Glutamatergic neuron (in vitro differentiated cells): Measurements from ENCODE around the gene ITPK1. TPM values are rescaled to one million over a fixed set of nuclear protein-coding genes. Genes with fewer than 3 reads are reported as not detected.

ENCODE experiments used
- DNase-seq: peaks from one replicate; pipeline ENCODE4 v3.0.0; 2022
- H3K27ac Mint-ChIP-seq: one replicate; pipeline ENCODE4 v1.8.0; 2020; ENCODE audit warnings: mild to moderate bottlenecking, mixed read lengths, inconsistent platforms; ENCODE audit not compliant: unreplicated experiment
- H3K27me3 Mint-ChIP-seq: one replicate; pipeline ENCODE4 v1.8.0; 2020; ENCODE audit warnings: mild to moderate bottlenecking, moderate library complexity, mixed read lengths, inconsistent platforms; ENCODE audit not compliant: unreplicated experiment
- H3K36me3 Mint-ChIP-seq: one replicate; pipeline ENCODE4 v1.8.0; 2020; ENCODE audit warnings: mild to moderate bottlenecking, mixed read lengths, inconsistent platforms; ENCODE audit not compliant: unreplicated experiment
- H3K4me1 Mint-ChIP-seq: one replicate; pipeline ENCODE4 v1.8.0; 2020; ENCODE audit warnings: mild to moderate bottlenecking, low read depth, mixed read lengths, inconsistent platforms; ENCODE audit not compliant: unreplicated experiment
- H3K4me3 Mint-ChIP-seq: one replicate; pipeline ENCODE4 v1.8.0; 2020; ENCODE audit warnings: mild to moderate bottlenecking, mixed read lengths, inconsistent platforms; ENCODE audit not compliant: unreplicated experiment
- H3K9me3 Mint-ChIP-seq: one replicate; pipeline ENCODE4 v1.8.0; 2020; ENCODE audit warnings: mild to moderate bottlenecking, moderate library complexity, mixed read lengths, inconsistent platforms; ENCODE audit not compliant: unreplicated experiment
- total RNA-seq: library from RNA; stranded (reverse); fragmentation: NEBNext Ultra II Directional; extraction: Animal tissue kit (Norgen Biotek cat#: 25700); gene quantifications from one replicate; pipeline ENCODE4 v1.2.1, GENCODE V29; 2021; ENCODE audit not compliant: unreplicated experiment
- TF ChIP-seq, protein P1 (sequence below): fragments of 200-600 bp; sonication (generic); IDR thresholded peaks from one replicate; pipeline ENCODE4 v1.5.0; 2021; ENCODE audit not compliant: partially characterized antibody, unreplicated experiment

Gene ITPK1
- total RNA-seq, 1 donor from 2014 or later, result 132 TPM

DNA sequence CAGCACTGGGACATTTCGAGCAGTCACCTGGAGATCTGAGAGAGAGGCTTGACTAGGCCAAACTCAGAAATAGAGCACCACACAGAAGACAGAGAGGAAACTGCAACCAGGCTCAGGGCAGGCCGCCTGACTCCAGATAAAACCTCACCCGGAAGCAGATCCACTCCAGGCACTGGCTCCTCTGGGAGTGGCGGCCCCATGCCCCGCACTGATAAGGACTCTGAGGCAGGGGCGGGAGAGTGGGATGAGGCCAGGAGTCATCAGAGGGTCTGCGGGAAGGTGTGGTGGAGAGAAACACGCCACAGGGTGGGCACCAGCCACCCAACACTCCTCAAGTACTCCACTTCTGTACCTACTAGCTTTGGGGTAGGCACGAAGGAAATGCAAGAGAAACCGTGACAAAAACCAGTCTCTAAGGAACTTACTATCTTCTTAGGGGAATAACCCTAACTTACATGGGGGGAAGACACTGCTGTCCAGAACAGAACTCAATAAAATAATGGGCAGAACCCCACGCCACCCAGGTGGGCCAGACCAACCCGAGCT lies 121.5 kb downstream of the ITPK1 start:
- H3K9me3 Mint-ChIP-seq, result peaks cover 5% of the 10 kb centered on the region
- H3K4me3 Mint-ChIP-seq, result peak overlapping the region; percentile 38
- H3K36me3 Mint-ChIP-seq, result no peaks in the 10 kb centered on the region
- TF ChIP-seq, protein P1, sequence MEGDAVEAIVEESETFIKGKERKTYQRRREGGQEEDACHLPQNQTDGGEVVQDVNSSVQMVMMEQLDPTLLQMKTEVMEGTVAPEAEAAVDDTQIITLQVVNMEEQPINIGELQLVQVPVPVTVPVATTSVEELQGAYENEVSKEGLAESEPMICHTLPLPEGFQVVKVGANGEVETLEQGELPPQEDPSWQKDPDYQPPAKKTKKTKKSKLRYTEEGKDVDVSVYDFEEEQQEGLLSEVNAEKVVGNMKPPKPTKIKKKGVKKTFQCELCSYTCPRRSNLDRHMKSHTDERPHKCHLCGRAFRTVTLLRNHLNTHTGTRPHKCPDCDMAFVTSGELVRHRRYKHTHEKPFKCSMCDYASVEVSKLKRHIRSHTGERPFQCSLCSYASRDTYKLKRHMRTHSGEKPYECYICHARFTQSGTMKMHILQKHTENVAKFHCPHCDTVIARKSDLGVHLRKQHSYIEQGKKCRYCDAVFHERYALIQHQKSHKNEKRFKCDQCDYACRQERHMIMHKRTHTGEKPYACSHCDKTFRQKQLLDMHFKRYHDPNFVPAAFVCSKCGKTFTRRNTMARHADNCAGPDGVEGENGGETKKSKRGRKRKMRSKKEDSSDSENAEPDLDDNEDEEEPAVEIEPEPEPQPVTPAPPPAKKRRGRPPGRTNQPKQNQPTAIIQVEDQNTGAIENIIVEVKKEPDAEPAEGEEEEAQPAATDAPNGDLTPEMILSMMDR, result no peak
- DNase-seq, result no peak
- H3K4me1 Mint-ChIP-seq, result peaks cover 44% of the 10 kb centered on the region
- H3K27me3 Mint-ChIP-seq, result peaks cover 3% of the 10 kb centered on the region
- H3K27ac Mint-ChIP-seq, result peak overlapping the region; percentile 33

DNA sequence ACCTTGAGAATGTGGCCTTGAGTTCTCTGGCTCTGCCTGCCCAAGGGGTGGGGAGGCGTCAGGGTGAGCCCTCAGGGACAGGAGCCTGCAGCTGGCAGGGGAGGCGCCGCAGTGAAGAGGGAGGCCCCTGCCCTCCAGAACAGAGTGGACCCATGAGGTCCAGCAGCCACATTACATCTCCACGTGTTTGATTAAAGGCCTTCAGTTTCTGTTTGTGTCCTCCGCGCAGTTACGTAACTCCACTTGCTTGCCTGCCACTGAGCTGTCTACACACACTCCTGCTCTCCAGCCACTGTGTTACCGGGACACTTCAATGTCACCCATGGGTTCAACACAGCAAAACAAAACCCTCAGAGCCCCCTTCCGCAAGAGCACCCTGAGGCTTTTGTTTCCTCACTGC lies 122.4 kb downstream of the ITPK1 start:
- peaks cover 3% of the 10 kb centered on the region for H3K27me3 Mint-ChIP-seq
- H3K27ac Mint-ChIP-seq, result no peak overlapping the region
- no peak for DNase-seq
- no peaks in the 10 kb centered on the region for H3K36me3 Mint-ChIP-seq
- H3K4me3 Mint-ChIP-seq, result no peak overlapping the region
- peaks cover 50% of the 10 kb centered on the region for H3K4me1 Mint-ChIP-seq
- peaks cover 6% of the 10 kb centered on the region for H3K9me3 Mint-ChIP-seq
- TF ChIP-seq, protein P1, result no peak

DNA sequence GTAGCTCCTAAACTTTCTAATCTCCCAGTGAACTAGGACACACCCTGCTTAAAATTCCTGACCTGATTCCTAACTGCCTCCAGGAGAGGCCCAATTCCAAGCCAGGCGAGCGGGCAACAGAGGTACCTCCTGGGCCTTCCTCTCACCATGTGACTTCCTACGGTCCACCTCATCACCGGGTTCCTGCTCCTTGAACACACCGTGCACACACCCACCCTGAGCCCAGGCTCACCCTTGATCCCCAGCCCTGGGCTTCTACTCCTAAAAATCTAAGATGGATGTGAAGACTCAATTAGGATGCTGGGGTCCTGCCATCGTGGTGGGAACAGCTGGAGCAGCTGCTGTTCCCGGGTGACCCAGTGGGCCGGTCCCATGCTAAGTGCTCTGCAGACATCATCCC lies 124.2 kb downstream of the ITPK1 start:
- Mint-ChIP-seq H3K36me3 (no peaks in the 10 kb centered on the region), H3K4me1 (peaks cover 48% of the 10 kb centered on the region), H3K27ac (peak overlapping the region; percentile 94), H3K4me3 (no peak overlapping the region), H3K9me3 (peaks cover 8% of the 10 kb centered on the region), H3K27me3 (peaks cover 5% of the 10 kb centered on the region)
- TF ChIP-seq, protein P1, result no peak
- no peak for DNase-seq

DNA sequence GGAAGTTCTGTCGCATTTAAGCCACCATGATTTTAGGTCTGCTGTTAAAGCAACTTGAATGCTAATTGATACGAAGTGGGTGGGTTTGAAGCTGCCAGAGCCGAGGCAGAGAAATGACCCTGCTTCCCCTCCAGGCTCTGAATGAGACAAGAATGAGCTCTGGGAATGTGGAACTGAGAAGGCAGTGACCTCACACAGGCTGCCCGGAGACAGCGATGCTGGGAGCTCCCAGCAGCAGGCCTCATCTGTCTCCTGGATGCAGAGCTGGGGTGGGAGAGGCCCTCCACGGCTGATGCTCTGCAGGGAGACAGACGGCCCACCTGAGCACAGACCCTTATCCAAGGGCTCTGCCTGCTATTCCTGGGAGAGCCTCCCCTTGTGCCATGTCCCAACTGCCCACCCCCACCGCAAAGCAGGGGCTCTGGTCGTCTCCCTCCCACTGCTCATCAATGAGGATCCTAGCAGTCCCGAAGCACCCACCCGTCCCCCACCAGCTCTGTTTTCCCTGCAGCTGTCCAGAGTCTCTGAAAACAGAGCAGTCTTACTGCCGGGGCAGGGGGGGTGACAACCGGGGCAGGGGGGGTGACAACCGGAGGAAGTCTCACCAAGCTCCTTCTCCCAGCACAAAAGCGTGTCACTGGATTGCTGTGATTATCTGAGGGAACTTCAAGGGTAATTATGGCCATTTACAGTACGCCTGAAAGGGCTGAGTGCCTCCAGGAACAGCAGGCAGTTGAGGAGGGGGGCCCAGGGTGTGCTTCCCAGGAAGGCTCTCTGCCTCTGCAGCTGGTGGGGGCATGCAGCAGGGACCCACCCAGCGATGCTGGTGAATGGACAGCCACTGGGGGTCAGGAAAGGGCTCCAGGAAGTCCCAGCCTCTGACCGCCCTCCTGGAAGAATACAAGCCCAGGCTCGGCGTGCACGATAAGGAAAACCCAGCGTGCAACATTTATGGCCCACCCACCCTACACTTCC lies 125.0 kb downstream of the ITPK1 start:
- DNase-seq, result peak; percentile 79
- no peaks in the 10 kb centered on the region for H3K36me3 Mint-ChIP-seq
- peaks cover 46% of the 10 kb centered on the region for H3K4me1 Mint-ChIP-seq
- peak overlapping the region; percentile 94 for H3K27ac Mint-ChIP-seq
- H3K9me3 Mint-ChIP-seq, result peaks cover 8% of the 10 kb centered on the region
- H3K27me3 Mint-ChIP-seq, result peaks cover 5% of the 10 kb centered on the region
- peak overlapping the region; percentile 70 for H3K4me3 Mint-ChIP-seq
- TF ChIP-seq, protein P1, result no peak
